A673 (cell line): Measurements from ENCODE around the gene KCTD7. TPM values are rescaled to one million over a fixed set of nuclear protein-coding genes. Genes with fewer than 3 reads are reported as not detected.
A peak's percentile ranks its signal among the peaks of the same experiment; 100 is the strongest.
"Not testable (repeated sequence)": the region's sequence is repeated elsewhere in the genome, so short reads cannot be mapped to it uniquely, and the experiment has no call there.

ENCODE experiments used
- BruUV-seq: library from RNA; stranded (reverse); fragments of 400-500 nt; replicated peaks from 2 replicates; lab custom pipeline; 2021; lab: Mats Ljungman, UMichigan
- CTCF ChIA-PET: fragments of 300-600 bp; sonication (Branson Sonifier 250); formaldehyde crosslinking; loops from one replicate; lab custom pipeline; 2022; ENCODE audit warnings: antibody characterized with exemption; lab: Charles Lee
- POLR2A ChIA-PET: fragments of 300-600 bp; sonication (Branson Sonifier 250); formaldehyde crosslinking; loops from one replicate; lab custom pipeline; 2022; ENCODE audit warnings: antibody characterized with exemption; ENCODE audit not compliant: low non-redundant PET; lab: Charles Lee
- DNase-seq: peaks from one replicate; pipeline ENCODE4 v3.0.0-alpha.2; 2015; ENCODE audit warnings: low spot score
- H3K27ac ChIP-seq: fragments of 200-600 bp; sonication (generic); 2 replicates; pipeline ENCODE4 v1.5.1; 2016; ENCODE audit warnings: mixed run types, low read depth, mild to moderate bottlenecking, mixed read lengths, antibody characterized with exemption, low read length; ENCODE audit not compliant: poor library complexity, severe bottlenecking
- H3K27me3 ChIP-seq: fragments of 200-600 bp; sonication (generic); replicated peaks from 2 replicates; pipeline ENCODE4 v1.6.1; 2017; ENCODE audit warnings: mixed run types, low read depth, mild to moderate bottlenecking, mixed read lengths, antibody characterized with exemption, low read length; ENCODE audit not compliant: insufficient read depth, poor library complexity
- H3K36me3 ChIP-seq: fragments of 200-600 bp; sonication (generic); 2 replicates; pipeline ENCODE4 v1.6.1; 2016; ENCODE audit warnings: mixed run types, mild to moderate bottlenecking, mixed read lengths, antibody characterized with exemption, low read length; ENCODE audit not compliant: insufficient read depth, poor library complexity, severe bottlenecking
- H3K4me1 ChIP-seq: fragments of 200-600 bp; sonication (generic); 2 replicates; pipeline ENCODE4 v1.6.1; 2017; ENCODE audit warnings: mixed run types, mild to moderate bottlenecking, mixed read lengths, antibody characterized with exemption, low read length; ENCODE audit not compliant: insufficient read depth, poor library complexity, severe bottlenecking
- H3K4me3 ChIP-seq: fragments of 200-600 bp; sonication (generic); 2 replicates; pipeline ENCODE4 v1.5.1; 2016; ENCODE audit warnings: low read depth, mixed run types, mild to moderate bottlenecking, mixed read lengths, low read length; ENCODE audit not compliant: poor library complexity, severe bottlenecking
- H3K9me3 ChIP-seq: fragments of 200-600 bp; sonication (generic); 2 replicates; pipeline ENCODE4 v1.6.1; 2016; ENCODE audit warnings: mixed run types, low read depth, mild to moderate bottlenecking, mixed read lengths, antibody characterized with exemption, low read length; ENCODE audit not compliant: poor library complexity, severe bottlenecking
- EZH2 ChIP-seq: fragments of 200-600 bp; sonication (generic); IDR thresholded peaks from 2 replicates; pipeline ENCODE4 v1.6.1; 2017; ENCODE audit warnings: borderline replicate concordance, low read depth, mild to moderate bottlenecking, mixed read lengths, antibody characterized with exemption, low read length; ENCODE audit not compliant: poor library complexity, severe bottlenecking
- intact Hi-C: fragments of 100-400 bp; cut with micrococcal nuclease; formaldehyde crosslinking; loops from one replicate; pipeline ENCODE4 v1.10.0; 2022; ENCODE audit not compliant: unreplicated experiment
- total RNA-seq: library from RNA; stranded (reverse); gene quantifications from 2 replicates; pipeline ENCODE4 v1.2.3, GENCODE V29; 2021
- TF ChIP-seq, protein P1 (sequence below): fragments of 300-800, 200-600 bp; sonication (generic); conservative IDR thresholded peaks from 2 replicates; pipeline ENCODE4 v1.5.1; 2017; ENCODE audit warnings: low read depth, mild to moderate bottlenecking, antibody characterized with exemption, low read length, moderate library complexity, mixed read lengths

The KCTD7 gene
- total RNA-seq, 1 experiment from 2014 or later = 10.6 TPM

DNA sequence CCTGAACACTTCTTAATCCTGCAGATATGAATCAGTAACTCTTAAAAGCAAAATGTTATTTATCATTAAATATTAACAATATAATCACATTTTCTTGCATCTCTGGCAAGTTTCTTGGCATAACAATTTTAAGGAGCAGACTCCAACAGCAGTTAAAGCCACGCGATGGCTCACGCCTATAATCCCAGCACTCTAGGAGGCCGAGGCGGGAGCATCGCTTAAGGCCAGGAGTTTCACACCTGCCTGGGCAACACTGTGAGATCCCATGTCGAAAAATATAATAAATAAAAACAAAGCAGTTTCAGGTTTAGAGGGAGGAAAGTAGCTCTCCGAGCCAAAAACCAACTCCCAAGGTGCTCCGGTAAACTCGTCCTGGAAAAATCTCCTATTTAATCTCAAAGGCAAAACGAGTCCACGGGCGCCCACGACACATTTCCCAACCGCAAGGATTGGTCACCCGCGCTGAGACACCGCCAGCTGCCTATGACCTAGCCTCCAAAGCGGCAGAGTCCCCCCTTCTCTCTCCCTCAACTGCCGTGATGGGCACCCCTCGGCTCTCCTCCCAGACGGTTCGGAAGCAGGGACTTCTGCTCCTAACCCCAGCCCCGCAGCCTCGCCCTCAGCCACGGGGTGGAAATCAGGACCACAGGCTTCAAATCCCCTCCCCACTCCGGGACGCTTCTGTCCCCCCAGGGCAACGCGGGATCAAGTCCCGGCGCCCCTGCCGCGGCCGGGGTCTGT, 37.5 kb upstream of the KCTD7 start:
- H3K27ac ChIP-seq = peak overlapping the region; percentile 90
- CTCF ChIA-PET, H3K27me3 ChIP-seq, intact Hi-C loops, POLR2A ChIA-PET, H3K4me1 ChIP-seq, BruUV-seq, H3K36me3 ChIP-seq, H3K9me3 ChIP-seq: not testable (repeated sequence)
- H3K4me3 ChIP-seq = peak overlapping the region; percentile 88
- DNase-seq = peak; percentile 16

DNA sequence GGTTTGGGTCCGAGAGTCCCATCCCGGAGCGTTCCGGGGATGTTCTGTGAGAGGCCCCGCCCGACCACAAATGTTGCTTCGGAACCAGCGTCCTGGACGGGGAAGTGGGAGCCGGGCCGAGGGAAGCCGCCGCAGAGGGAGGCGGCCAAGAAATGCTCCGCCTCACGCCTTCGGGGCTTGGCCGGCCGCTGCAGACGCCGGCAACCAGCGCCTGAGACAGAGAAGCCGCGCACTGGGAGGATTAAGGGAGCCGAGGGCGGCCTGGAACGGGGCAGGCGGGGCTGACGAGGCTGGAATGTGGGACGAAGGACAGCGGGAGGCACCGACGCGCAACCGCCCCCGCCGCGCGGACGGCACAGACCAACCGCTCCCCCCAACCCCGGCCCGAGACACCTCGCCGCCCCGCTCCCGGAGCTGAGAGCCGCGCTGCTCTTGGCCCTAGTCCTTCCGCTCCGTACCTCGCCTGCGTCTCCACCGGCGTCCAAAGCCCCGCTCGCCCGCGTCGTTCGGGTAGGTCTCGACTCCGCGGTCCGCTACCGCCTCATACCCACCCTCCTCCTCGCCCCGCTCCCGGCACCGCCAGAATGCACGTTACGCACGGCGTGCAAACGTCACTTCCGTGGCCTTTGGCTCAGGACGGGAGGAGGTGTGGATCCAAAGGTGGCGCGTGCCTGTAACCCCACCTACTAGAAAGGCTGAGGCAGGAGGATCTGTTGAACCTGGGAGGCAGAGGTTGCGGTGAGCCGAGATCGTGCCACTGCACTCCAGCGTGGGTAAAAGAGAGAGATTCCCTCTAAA, 36.7 kb upstream of the KCTD7 start:
- POLR2A ChIA-PET = no interaction called here
- peak overlapping the region; percentile 88 for H3K4me3 ChIP-seq
- no TSS peak for BruUV-seq
- H3K27me3 ChIP-seq = no peaks in the 10 kb centered on the region
- intact Hi-C loops = no loop called here
- peak overlapping the region; percentile 90 for H3K27ac ChIP-seq
- DNase-seq = peak; percentile 96
- no peaks in the 10 kb centered on the region for H3K36me3 ChIP-seq
- H3K4me1 ChIP-seq = peaks cover 5% of the 10 kb centered on the region
- TF ChIP-seq EZH2 = no peak
- TF ChIP-seq, protein P1, sequence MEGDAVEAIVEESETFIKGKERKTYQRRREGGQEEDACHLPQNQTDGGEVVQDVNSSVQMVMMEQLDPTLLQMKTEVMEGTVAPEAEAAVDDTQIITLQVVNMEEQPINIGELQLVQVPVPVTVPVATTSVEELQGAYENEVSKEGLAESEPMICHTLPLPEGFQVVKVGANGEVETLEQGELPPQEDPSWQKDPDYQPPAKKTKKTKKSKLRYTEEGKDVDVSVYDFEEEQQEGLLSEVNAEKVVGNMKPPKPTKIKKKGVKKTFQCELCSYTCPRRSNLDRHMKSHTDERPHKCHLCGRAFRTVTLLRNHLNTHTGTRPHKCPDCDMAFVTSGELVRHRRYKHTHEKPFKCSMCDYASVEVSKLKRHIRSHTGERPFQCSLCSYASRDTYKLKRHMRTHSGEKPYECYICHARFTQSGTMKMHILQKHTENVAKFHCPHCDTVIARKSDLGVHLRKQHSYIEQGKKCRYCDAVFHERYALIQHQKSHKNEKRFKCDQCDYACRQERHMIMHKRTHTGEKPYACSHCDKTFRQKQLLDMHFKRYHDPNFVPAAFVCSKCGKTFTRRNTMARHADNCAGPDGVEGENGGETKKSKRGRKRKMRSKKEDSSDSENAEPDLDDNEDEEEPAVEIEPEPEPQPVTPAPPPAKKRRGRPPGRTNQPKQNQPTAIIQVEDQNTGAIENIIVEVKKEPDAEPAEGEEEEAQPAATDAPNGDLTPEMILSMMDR = no peak
- CTCF ChIA-PET = no interaction called here
- no peaks in the 10 kb centered on the region for H3K9me3 ChIP-seq

DNA sequence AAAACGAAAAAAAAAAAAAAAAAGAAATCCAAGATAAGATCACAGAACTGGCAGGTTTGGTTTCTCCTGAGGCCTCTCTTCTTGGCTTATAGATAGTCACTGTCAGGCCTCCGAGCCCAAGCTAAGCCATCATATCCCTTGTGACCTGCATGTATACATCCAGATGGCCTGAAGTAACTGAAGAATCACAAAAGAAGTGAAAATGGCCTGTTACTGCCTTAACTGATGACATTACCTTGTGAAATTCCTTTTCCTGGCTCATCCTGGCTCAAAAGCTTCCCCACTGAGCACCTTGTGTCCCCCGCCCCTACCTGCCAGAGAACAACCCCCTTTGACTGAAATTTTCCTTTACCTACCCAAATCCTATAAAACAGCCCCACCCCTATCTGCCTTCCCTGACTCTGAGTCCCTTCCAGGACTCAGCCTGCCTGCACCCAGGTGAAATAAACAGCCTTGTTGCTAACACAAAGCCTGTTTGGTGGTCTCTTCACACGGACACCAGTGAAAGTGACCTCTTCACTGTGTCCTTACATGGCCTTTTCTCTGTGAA, 36.0 kb upstream of the KCTD7 start:
- peak overlapping the region; percentile 88 for H3K4me3 ChIP-seq
- H3K27me3 ChIP-seq, DNase-seq, H3K36me3 ChIP-seq, H3K4me1 ChIP-seq, H3K9me3 ChIP-seq, CTCF ChIA-PET, POLR2A ChIA-PET, intact Hi-C loops: not testable (repeated sequence)
- BruUV-seq = TSS peak; percentile 76
- peak overlapping the region; percentile 90 for H3K27ac ChIP-seq

DNA sequence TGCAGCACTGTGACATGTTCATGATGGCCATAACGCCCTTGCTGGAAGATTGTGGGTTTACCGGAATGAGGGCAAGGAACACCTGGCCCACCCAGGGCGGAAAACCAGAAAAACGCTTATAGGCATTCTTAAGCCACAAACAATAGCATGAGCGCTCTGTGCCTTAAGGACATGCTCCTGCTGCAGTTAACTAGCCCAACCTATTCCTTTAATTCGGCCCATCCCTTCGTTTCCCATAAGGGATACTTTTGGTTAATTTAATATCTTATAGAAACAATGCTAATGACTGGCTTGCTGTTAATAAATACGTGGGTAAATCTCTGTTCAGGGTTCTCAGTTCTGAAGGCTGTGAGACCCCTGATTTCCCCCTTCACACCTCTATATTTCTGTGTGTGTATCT, 34.6 kb upstream of the KCTD7 start:
- POLR2A ChIA-PET, H3K9me3 ChIP-seq, H3K27ac ChIP-seq, H3K27me3 ChIP-seq, BruUV-seq, H3K4me3 ChIP-seq, H3K36me3 ChIP-seq, CTCF ChIA-PET, DNase-seq, H3K4me1 ChIP-seq, intact Hi-C loops: not testable (repeated sequence)
